Sigmoid colon (tissue), 7 donors: ENCODE measurements around the gene UNKL. TPM values are rescaled to one million over a fixed set of nuclear protein-coding genes. Genes with fewer than 3 reads are reported as not detected.

Source experiments
- DNase-seq: peaks from one replicate; pipeline ENCODE4 v3.0.0-alpha.2; 2019
- H3K27ac ChIP-seq, 4 donors: fragments of 200-600 bp; sonication (generic); one replicate each; pipeline ENCODE4 v1.5.1; 2016 to 2019; ENCODE audit warnings: mild to moderate bottlenecking in 1 of 4
- H3K27me3 ChIP-seq, 3 donors: fragments of 200-600 bp; sonication (generic); one replicate each; pipeline ENCODE4 v1.5.1; 2019; ENCODE audit warnings: mild to moderate bottlenecking in 1 of 3
- H3K36me3 ChIP-seq, 4 donors: fragments of 200-600 bp; sonication (generic); one replicate each; pipeline ENCODE4 v1.5.1; 2016 to 2019
- H3K4me1 ChIP-seq, 4 donors: fragments of 200-600 bp; sonication (generic); one replicate each; pipeline ENCODE4 v1.5.1; 2017 to 2019
- H3K4me3 ChIP-seq, 4 donors: fragments of 200-600 bp; sonication (generic); one replicate each; pipeline ENCODE4 v1.5.1; 2017 to 2019; ENCODE audit warnings: mild to moderate bottlenecking in 2 of 4, moderate library complexity in 1 of 4
- H3K9me3 ChIP-seq, 4 donors: fragments of 200-600 bp in 3 of 4; sonication (generic) in 3 of 4; one replicate each; pipeline versions ENCODE4 v1.5.1 to v1.6.1; 2013 to 2019
- EP300 ChIP-seq, 4 donors: sonication (generic); formaldehyde crosslinking; IDR thresholded peaks; one replicate each; pipeline ENCODE4 v1.6.1; 2017; ENCODE audit warnings: antibody characterized with exemption in 4 of 4
- POLR2A ChIP-seq, 2 donors: fragments of 450-650 bp; IDR thresholded peaks; one replicate each; pipeline ENCODE4 v1.6.1; 2016; ENCODE audit warnings: antibody characterized with exemption in 2 of 2, mild to moderate bottlenecking in 2 of 2, moderate library complexity in 2 of 2
- POLR2AphosphoS5 ChIP-seq, 4 donors: sonication (generic); formaldehyde crosslinking; IDR thresholded peaks; one replicate each; pipeline ENCODE4 v1.6.1; 2017; ENCODE audit warnings: antibody characterized with exemption in 4 of 4
- WGBS, 2 donors: extraction: QIAGEN DNeasy Blood & Tissue Kit; methylation state at CpG; one replicate each; pipeline ENCODE4 v1.1.7; 2013; 5-methylcytosine and 5-hydroxymethylcytosine counted together
- intact Hi-C: fragments of 100-400 bp; cut with DNase I; formaldehyde crosslinking; loops from one replicate; pipeline ENCODE4 v1.15.1; 2023
- polyA plus RNA-seq, 3 donors: library from polyadenylated mRNA; stranded (reverse); fragments of 200-250 nt; gene quantifications; one replicate each; pipeline ENCODE4 v1.2.3, GENCODE V29; 2013
- total RNA-seq, 4 donors: library from RNA; depleted of rRNA; stranded (reverse); fragments of >200 nt; gene quantifications; one replicate each; pipeline ENCODE4 v1.1.0, GENCODE V29; 2016
- TF ChIP-seq, protein P1 (sequence below), 4 experiments: fragments of 450-650 bp in 3 of 4; fragments of 200-600 bp in 1 of 4; IDR thresholded peaks; one replicate each; pipeline ENCODE4 v1.5.1; 2016 to 2019; ENCODE audit warnings: antibody characterized with exemption in 4 of 4, mild to moderate bottlenecking in 3 of 4, moderate library complexity in 2 of 4
- donor health status: healthy with polysubstance abuse.
- donor health status: Bipolar disorder and iron deficiency.
- donor health status: healthy.

UNKL gene, protein sequence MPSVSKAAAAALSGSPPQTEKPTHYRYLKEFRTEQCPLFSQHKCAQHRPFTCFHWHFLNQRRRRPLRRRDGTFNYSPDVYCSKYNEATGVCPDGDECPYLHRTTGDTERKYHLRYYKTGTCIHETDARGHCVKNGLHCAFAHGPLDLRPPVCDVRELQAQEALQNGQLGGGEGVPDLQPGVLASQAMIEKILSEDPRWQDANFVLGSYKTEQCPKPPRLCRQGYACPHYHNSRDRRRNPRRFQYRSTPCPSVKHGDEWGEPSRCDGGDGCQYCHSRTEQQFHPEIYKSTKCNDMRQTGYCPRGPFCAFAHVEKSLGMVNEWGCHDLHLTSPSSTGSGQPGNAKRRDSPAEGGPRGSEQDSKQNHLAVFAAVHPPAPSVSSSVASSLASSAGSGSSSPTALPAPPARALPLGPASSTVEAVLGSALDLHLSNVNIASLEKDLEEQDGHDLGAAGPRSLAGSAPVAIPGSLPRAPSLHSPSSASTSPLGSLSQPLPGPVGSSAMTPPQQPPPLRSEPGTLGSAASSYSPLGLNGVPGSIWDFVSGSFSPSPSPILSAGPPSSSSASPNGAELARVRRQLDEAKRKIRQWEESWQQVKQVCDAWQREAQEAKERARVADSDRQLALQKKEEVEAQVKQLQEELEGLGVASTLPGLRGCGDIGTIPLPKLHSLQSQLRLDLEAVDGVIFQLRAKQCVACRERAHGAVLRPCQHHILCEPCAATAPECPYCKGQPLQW
- 10 to 100 TPM; 19.6 to 29.1 (median 20.7) TPM for total RNA-seq
- polyA plus RNA-seq = 10 to 100 TPM in 2 of 3 donors, 1 to 10 TPM in 1; 2.1 to 13.0 (median 10.8) TPM

DNA sequence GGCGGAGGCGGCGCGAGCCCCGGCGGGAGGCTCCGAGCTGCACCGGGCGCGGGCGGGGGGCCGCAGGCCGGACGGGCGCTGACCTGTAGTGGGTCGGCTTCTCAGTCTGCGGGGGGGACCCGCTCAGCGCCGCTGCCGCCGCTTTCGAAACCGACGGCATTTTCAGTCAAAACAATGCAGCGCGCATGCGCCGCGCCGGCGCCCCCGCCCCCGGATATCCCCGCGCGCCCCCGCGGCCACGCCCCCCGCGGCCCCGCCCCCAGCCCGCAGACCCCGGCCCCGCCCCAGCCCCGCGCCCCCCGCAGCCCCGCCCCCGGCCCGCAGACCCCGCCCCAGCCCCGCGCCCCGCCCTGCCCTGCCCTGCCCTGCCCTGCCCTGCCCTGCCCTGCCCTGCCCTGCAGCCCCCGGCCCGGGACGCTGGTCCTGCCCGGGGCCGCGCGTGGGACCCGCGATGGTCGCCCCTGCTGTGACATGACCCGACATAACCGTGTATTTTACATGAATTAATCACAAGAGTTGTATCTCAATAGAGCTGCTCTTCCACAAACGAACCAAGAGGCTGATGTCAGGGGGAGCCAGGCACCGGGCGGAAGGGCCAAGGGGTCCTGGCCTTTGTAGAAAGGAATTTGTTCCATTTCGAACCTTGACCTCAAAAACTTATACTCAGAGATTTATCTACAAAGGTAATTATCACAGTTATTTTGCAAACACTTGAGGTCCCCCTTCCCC lies at the start of gene UNKL:
UNKL (minus strand) TSS at position 173 of the 729 bp plus-strand sequence; CDS start at position 160, 13 bp downstream.
- Histone ChIP-seq H3K27me3 (no peaks in the 10 kb centered on the region), H3K4me1 (peaks cover 0 to 44% (median 31%) of the 10 kb centered on the region in 4 donors), H3K27ac (peak within 1 kb of the TSS; percentile 85 to 92 (median 90)), H3K36me3 (peaks cover 0 to 33% (median 0%) of the 10 kb centered on the region in 4 donors), H3K4me3 (peak within 1 kb of the TSS; percentile 96 to 100 (median 98)), H3K9me3 (no peaks in the 10 kb centered on the region)
- 2% methylated on average over 71 to 72 of the region's 72 CpGs for WGBS, 2 donors
- DNase-seq = peak; percentile 89
- intact Hi-C loops = loop anchor here (5.0 kb wide), 1 partner anchor 293 kb away; the partner anchor contains the start of gene MAPK8IP3
- TF ChIP-seq POLR2A (IDR thresholded peaks at IDR 0.05) (no peak), EP300 (IDR thresholded peaks at IDR 0.05) (peak in 1 of 4 donors; percentile 15)

DNA sequence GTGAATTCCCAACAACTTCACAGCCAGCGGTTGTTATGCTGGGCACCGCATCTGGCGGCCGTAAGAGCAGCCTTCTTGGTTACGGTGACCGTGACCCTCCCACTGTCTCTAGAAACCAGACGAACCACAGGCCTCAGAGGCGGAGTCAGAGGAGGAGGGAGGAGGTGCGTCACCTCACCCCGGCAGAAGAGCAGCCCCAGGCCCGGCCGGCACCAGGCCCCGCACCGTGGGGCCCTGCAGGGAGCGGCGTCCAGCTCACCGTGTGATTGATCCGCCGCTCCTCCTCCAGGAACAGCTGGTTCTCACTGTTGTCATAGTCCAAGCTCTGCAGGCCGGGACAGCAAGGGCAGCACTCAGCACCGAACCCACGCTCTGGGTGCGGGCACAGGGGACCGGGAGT lies 46.6 kb upstream of the UNKL start:
- peaks cover 8 to 66% (median 10%) of the 10 kb centered on the region in 4 donors for H3K36me3 ChIP-seq
- peak in 2 of 4 donors; percentile 33 to 56 for TF ChIP-seq POLR2AphosphoS5 (IDR thresholded peaks at IDR 0.05)
- TF ChIP-seq, protein P1, sequence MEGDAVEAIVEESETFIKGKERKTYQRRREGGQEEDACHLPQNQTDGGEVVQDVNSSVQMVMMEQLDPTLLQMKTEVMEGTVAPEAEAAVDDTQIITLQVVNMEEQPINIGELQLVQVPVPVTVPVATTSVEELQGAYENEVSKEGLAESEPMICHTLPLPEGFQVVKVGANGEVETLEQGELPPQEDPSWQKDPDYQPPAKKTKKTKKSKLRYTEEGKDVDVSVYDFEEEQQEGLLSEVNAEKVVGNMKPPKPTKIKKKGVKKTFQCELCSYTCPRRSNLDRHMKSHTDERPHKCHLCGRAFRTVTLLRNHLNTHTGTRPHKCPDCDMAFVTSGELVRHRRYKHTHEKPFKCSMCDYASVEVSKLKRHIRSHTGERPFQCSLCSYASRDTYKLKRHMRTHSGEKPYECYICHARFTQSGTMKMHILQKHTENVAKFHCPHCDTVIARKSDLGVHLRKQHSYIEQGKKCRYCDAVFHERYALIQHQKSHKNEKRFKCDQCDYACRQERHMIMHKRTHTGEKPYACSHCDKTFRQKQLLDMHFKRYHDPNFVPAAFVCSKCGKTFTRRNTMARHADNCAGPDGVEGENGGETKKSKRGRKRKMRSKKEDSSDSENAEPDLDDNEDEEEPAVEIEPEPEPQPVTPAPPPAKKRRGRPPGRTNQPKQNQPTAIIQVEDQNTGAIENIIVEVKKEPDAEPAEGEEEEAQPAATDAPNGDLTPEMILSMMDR (IDR thresholded peaks at IDR 0.05) = no peak
- no peaks in the 10 kb centered on the region for H3K9me3 ChIP-seq
- H3K4me3 ChIP-seq = peak overlapping the region in 1 of 4 donors; percentile 9
- no peaks in the 10 kb centered on the region for H3K27me3 ChIP-seq
- 87 to 92% methylated on average over 24 of the region's 24 CpGs for WGBS, 2 donors
- H3K27ac ChIP-seq = peak overlapping the region in 3 of 4 donors; percentile 66 to 80 (median 67)
- H3K4me1 ChIP-seq = peaks cover 0 to 21% (median 9%) of the 10 kb centered on the region in 4 donors
- intact Hi-C loops = no loop called here
- DNase-seq = no peak

DNA sequence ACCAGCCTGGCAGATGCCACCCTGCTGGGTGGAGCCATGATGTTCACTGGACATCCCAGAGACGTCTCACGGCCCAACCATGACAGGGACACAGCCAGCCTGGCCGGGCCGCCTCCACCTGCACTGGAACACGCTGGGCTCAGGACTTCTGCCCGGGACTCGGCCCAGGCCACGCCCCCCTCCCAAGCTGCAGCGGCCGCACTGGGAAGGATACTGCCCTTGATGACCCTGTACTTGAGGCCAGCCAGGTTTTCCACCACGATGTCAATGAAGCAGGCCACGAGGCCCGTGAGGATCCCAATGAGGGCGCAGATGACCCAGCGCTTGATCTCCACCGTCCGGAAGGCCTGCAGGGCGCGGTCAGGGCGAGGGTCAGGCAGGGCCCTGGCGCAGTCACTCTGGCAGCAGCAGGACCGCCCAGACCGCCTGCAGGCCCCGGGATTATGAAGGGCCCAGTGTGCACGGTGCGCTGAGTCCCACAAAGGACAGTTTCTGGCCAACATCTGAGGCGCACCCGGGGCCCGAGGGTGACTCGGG lies 46.2 kb upstream of the UNKL start:
- DNase-seq = no peak

DNA sequence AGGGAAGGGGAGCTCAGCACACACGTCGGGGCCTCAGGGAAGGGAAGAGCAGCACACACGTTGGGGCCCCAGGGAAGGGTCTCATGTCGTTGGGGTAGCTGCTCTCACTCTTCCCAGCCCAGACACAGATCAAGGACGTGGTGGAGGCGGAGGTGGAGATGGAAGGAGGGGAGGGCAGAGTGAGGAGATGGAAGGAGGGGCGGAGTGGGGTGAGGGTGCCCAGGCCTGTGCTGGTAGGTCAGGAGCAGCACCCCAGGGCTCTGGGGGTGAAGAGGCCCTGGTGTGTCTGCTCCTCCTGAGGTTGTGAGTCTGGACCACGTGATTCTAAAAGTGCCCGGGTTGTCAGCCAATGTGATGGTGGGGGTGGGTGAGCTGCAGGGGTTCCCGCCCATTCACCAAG lies 45.5 kb upstream of the UNKL start:
- Histone ChIP-seq H3K4me3 (no peak overlapping the region), H3K27ac (peak overlapping the region in 2 of 4 donors; percentile 66 to 80), H3K4me1 (peaks cover 0 to 21% (median 9%) of the 10 kb centered on the region in 4 donors), H3K9me3 (no peaks in the 10 kb centered on the region), H3K36me3 (peaks cover 19 to 77% (median 20%) of the 10 kb centered on the region in 4 donors), H3K27me3 (no peaks in the 10 kb centered on the region)
- intact Hi-C loops = no loop called here
- DNase-seq = no peak
- 86 to 87% methylated on average over 10 of the region's 10 CpGs for WGBS, 2 donors
- no peak for TF ChIP-seq EP300 (IDR thresholded peaks at IDR 0.05)
- no peak for TF ChIP-seq POLR2A (IDR thresholded peaks at IDR 0.05)
- TF ChIP-seq POLR2AphosphoS5 (IDR thresholded peaks at IDR 0.05) = no peak
- TF ChIP-seq, protein P1 (IDR thresholded peaks at IDR 0.05) = no peak

More for the DNA sequence above, 46.2 kb upstream of the UNKL start:
- TF ChIP-seq EP300 (IDR thresholded peaks at IDR 0.05) = no peak
- TF ChIP-seq POLR2A (IDR thresholded peaks at IDR 0.05) = no peak
- TF ChIP-seq POLR2AphosphoS5 (IDR thresholded peaks at IDR 0.05) = no peak
- TF ChIP-seq, protein P1 (IDR thresholded peaks at IDR 0.05) = no peak
- Histone ChIP-seq H3K9me3 (no peaks in the 10 kb centered on the region), H3K4me3 (peak overlapping the region in 1 of 4 donors; percentile 9), H3K27ac (peak overlapping the region in 3 of 4 donors; percentile 66 to 80 (median 67)), H3K27me3 (no peaks in the 10 kb centered on the region), H3K4me1 (peaks cover 0 to 21% (median 9%) of the 10 kb centered on the region in 4 donors), H3K36me3 (peaks cover 13 to 70% (median 14%) of the 10 kb centered on the region in 4 donors)
- WGBS, 2 donors = 92 to 94% methylated on average over 30 of the region's 30 CpGs
- intact Hi-C loops = no loop called here
